H1 (cell line): Measurements from ENCODE around the gene NFATC1. TPM values are rescaled to one million over a fixed set of nuclear protein-coding genes. Genes with fewer than 3 reads are reported as not detected.

Experiments used
- CBX5 ChIP-seq: fragments of 300-800, 300-1000 bp; sonication (generic); IDR thresholded peaks from 2 replicates; pipeline ENCODE4 v1.7.1; 2016; ENCODE audit warnings: antibody characterized with exemption, low read length, low read depth
- GTF2F1 ChIP-seq: IDR thresholded peaks from 2 replicates; pipeline ENCODE4 v1.6.1; 2012; ENCODE audit warnings: low read depth, low read length, improper control_type of control experiment, borderline replicate concordance
- polyA plus RNA-seq, 7 experiments: library from polyadenylated mRNA; depleted of rRNA in 3 of 7; stranded (reverse) in 5 of 7; unstranded in 2 of 7; fragments of >200 nt in 5 of 7; fragments of 200-250 nt in 2 of 7; gene quantifications; 1 replicate in 5 of 7; 2 replicates in 1 of 7; 4 replicates in 1 of 7; pipeline versions ENCODE4 v1.2.1 to v1.2.3, GENCODE V29; 2011 to 2013; ENCODE audit warnings: missing spikeins in 2 of 7, mixed read lengths in 2 of 7
- total RNA-seq: library from RNA; stranded (reverse); fragmentation: NEBNext Ultra II Directional; extraction: Animal tissue kit (Norgen Biotek cat#: 25700); gene quantifications from 2 replicates; pipeline ENCODE4 v1.2.1, GENCODE V29; 2021

Gene NFATC1
- total and polyA plus RNA-seq, 2 of the 8 experiments (the other 6 are each of a cell fraction or from before 2014, with no cell fraction given), result 2.0 to 6.6 TPM

GRCh38 chr18:79420033-79420745, 24.5 kb downstream of the NFATC1 start (continued):
- TF ChIP-seq CBX5 (no peak), GTF2F1 (no peak)
